ENCODE data around the gene TJAP1. TPM values are rescaled to one million over a fixed set of nuclear protein-coding genes. Genes with fewer than 3 reads are reported as not detected.
"Not testable (repeated sequence)": the region's sequence is repeated elsewhere in the genome, so short reads cannot be mapped to it uniquely, and the experiment has no call there.

TJAP1 gene
- total and polyA plus RNA-seq, 5 donors from 2014 or later, result 5.5 to 36.3 (median 7.3) TPM

DNA sequence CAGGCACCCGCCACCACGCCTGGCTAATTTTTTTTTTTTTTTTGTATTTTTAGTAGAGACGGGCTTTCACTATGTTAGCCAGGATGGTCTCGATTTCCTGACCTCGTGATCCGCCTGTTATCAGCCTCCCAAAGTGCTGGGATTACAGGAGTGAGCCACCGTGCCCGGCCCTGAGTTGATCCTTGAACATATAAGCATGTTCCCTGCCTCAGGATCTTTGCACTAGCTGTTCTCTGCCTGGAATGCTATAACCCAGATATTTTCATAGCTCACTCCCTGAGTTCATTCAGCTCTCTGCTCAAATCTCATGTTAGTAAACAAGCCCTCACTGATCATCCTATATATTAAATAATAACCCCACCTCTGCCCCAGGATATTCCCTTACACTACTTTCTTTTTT, 13.0 kb upstream of the TJAP1 start:
- H3K36me3 Mint-ChIP-seq, result no peaks in the 10 kb centered on the region
- ATAC-seq (ENCODE audit: low read depth in 2 of 2) (no peak), DNase-seq (no peak)
- peak overlapping the region in 1 of 4 donors; percentile 39 for H3K4me3 Mint-ChIP-seq
- Histone ChIP-seq H3K27me3 (ENCODE audit: control insufficient read depth, insufficient read depth, low read length) (peaks cover 13% of the 10 kb centered on the region), H3K4me1 (ENCODE audit: control insufficient read depth, insufficient read depth, low read length, poor library complexity, severe bottlenecking) (no peaks in the 10 kb centered on the region), H3K36me3 (ENCODE audit: control insufficient read depth, insufficient read depth, low read length) (no peaks in the 10 kb centered on the region), H3K27ac (ENCODE audit: insufficient read depth, low read length, poor library complexity, severe bottlenecking) (no peak overlapping the region), H3K9me3 (ENCODE audit: control insufficient read depth in 2 of 2, low read length in 2 of 2) (no peaks in the 10 kb centered on the region), H3K4me3 (ENCODE audit: low read depth, low read length) (no peak overlapping the region)
- H3K27ac Mint-ChIP-seq, result peak overlapping the region in 1 of 3 donors; percentile 15
- H3K27me3 Mint-ChIP-seq, result peaks cover 32% of the 10 kb centered on the region
- no peaks in the 10 kb centered on the region for H3K4me1 Mint-ChIP-seq
- no peaks in the 10 kb centered on the region for H3K9me3 Mint-ChIP-seq

GRCh38 chr6:43465948-43466347, 11.4 kb upstream of the TJAP1 start:
- no peak overlapping the region for H3K4me3 ChIP-seq (ENCODE audit: low read depth, low read length)
- DNase-seq, result no peak
- Mint-ChIP-seq H3K27ac (no peak overlapping the region), H3K4me1 (no peaks in the 10 kb centered on the region), H3K27me3 (peaks cover 25% of the 10 kb centered on the region), H3K36me3 (no peaks in the 10 kb centered on the region), H3K4me3 (no peak overlapping the region), H3K9me3 (peaks cover 0 to 1% (median 0%) of the 10 kb centered on the region in 7 donors)
- H3K4me1 ChIP-seq (ENCODE audit: control insufficient read depth, insufficient read depth, low read length, poor library complexity, severe bottlenecking), result no peaks in the 10 kb centered on the region
- H3K9me3 ChIP-seq (ENCODE audit: control insufficient read depth in 2 of 2, low read length in 2 of 2), result no peaks in the 10 kb centered on the region
- no peaks in the 10 kb centered on the region for H3K36me3 ChIP-seq (ENCODE audit: control insufficient read depth, insufficient read depth, low read length)
- H3K27ac ChIP-seq (ENCODE audit: insufficient read depth, low read length, poor library complexity, severe bottlenecking), result no peak overlapping the region
- no peak for ATAC-seq (ENCODE audit: low read depth in 2 of 2)
- peaks cover 13% of the 10 kb centered on the region for H3K27me3 ChIP-seq (ENCODE audit: control insufficient read depth, insufficient read depth, low read length)

DNA sequence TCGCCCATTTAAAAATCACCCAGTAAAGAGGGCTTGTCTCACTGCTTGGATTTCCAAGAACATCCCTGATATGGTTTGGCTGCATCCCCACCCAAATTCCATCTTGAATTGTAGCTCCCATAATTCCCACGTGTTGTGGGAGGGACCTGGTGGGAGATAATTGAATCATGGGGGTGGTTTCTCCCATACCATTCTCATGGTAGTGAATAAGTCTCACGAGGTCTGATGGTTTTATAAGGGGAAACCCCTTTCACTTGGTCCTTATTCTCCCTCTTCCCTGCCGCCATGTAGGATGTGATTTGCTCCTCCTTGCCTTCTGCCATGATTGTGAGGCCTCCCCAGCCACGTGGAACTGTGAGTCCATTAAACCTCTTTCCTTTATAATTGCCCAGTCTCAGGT, 10.1 kb upstream of the TJAP1 start:
- not testable (repeated sequence) for H3K36me3 Mint-ChIP-seq; ATAC-seq (ENCODE audit: low read depth in 2 of 2); H3K27ac ChIP-seq (ENCODE audit: insufficient read depth, low read length, poor library complexity, severe bottlenecking); H3K4me3 Mint-ChIP-seq; H3K4me1 Mint-ChIP-seq; H3K27ac Mint-ChIP-seq; H3K9me3 Mint-ChIP-seq; H3K4me1 ChIP-seq (ENCODE audit: control insufficient read depth, insufficient read depth, low read length, poor library complexity, severe bottlenecking); DNase-seq; H3K4me3 ChIP-seq (ENCODE audit: low read depth, low read length); H3K36me3 ChIP-seq (ENCODE audit: control insufficient read depth, insufficient read depth, low read length); H3K9me3 ChIP-seq (ENCODE audit: control insufficient read depth in 2 of 2, low read length in 2 of 2)
- peaks cover 26% of the 10 kb centered on the region for H3K27me3 Mint-ChIP-seq
- H3K27me3 ChIP-seq (ENCODE audit: control insufficient read depth, insufficient read depth, low read length), result peaks cover 12% of the 10 kb centered on the region

DNA sequence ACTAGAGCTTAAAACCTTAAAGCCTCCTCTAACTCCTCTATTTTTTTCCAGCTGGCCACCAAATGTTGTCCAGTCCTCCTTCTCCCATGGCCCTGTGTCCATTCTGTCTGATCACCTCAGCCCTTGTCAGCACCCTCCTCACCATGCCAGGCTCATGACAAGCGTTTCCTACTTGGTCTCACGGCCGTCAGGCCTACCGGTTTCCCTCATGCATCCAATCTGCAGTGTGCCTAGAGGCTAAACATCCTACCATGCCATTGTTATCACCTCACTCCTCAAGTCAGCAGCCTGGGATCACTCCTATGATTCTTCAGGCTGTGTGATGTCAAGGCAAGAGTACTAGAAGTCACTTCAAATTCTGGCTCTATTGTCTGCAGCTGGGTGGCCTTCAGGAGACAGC, 9.6 kb upstream of the TJAP1 start:
- no peak for DNase-seq

GRCh38 chr6:43468240-43468639, 9.1 kb upstream of the TJAP1 start:
- Mint-ChIP-seq H3K4me3 (no peak overlapping the region), H3K36me3 (no peaks in the 10 kb centered on the region), H3K27me3 (peaks cover 25% of the 10 kb centered on the region), H3K9me3 (peaks cover 0 to 1% (median 0%) of the 10 kb centered on the region in 7 donors), H3K4me1 (no peaks in the 10 kb centered on the region), H3K27ac (no peak overlapping the region)
- no peak for DNase-seq
- Histone ChIP-seq H3K4me3 (ENCODE audit: low read depth, low read length) (no peak overlapping the region), H3K36me3 (ENCODE audit: control insufficient read depth, insufficient read depth, low read length) (no peaks in the 10 kb centered on the region), H3K4me1 (ENCODE audit: control insufficient read depth, insufficient read depth, low read length, poor library complexity, severe bottlenecking) (no peaks in the 10 kb centered on the region), H3K27me3 (ENCODE audit: control insufficient read depth, insufficient read depth, low read length) (peaks cover 5% of the 10 kb centered on the region), H3K27ac (ENCODE audit: insufficient read depth, low read length, poor library complexity, severe bottlenecking) (no peak overlapping the region), H3K9me3 (ENCODE audit: control insufficient read depth in 2 of 2, low read length in 2 of 2) (no peaks in the 10 kb centered on the region)
- ATAC-seq (ENCODE audit: low read depth in 2 of 2), result no peak

More for the DNA sequence above, 9.6 kb upstream of the TJAP1 start:
- peaks cover 8% of the 10 kb centered on the region for H3K27me3 ChIP-seq (ENCODE audit: control insufficient read depth, insufficient read depth, low read length)
- no peaks in the 10 kb centered on the region for H3K36me3 Mint-ChIP-seq
- peaks cover 25% of the 10 kb centered on the region for H3K27me3 Mint-ChIP-seq
- no peak overlapping the region for H3K4me3 ChIP-seq (ENCODE audit: low read depth, low read length)
- no peaks in the 10 kb centered on the region for H3K36me3 ChIP-seq (ENCODE audit: control insufficient read depth, insufficient read depth, low read length)
- no peak overlapping the region for H3K27ac Mint-ChIP-seq
- ATAC-seq (ENCODE audit: low read depth in 2 of 2), result no peak
- H3K4me3 Mint-ChIP-seq, result no peak overlapping the region
- no peaks in the 10 kb centered on the region for H3K4me1 ChIP-seq (ENCODE audit: control insufficient read depth, insufficient read depth, low read length, poor library complexity, severe bottlenecking)
- H3K4me1 Mint-ChIP-seq, result no peaks in the 10 kb centered on the region
- peaks cover 0 to 1% (median 0%) of the 10 kb centered on the region in 7 donors for H3K9me3 Mint-ChIP-seq
- H3K9me3 ChIP-seq (ENCODE audit: control insufficient read depth in 2 of 2, low read length in 2 of 2), result no peaks in the 10 kb centered on the region
- no peak overlapping the region for H3K27ac ChIP-seq (ENCODE audit: insufficient read depth, low read length, poor library complexity, severe bottlenecking)

DNA sequence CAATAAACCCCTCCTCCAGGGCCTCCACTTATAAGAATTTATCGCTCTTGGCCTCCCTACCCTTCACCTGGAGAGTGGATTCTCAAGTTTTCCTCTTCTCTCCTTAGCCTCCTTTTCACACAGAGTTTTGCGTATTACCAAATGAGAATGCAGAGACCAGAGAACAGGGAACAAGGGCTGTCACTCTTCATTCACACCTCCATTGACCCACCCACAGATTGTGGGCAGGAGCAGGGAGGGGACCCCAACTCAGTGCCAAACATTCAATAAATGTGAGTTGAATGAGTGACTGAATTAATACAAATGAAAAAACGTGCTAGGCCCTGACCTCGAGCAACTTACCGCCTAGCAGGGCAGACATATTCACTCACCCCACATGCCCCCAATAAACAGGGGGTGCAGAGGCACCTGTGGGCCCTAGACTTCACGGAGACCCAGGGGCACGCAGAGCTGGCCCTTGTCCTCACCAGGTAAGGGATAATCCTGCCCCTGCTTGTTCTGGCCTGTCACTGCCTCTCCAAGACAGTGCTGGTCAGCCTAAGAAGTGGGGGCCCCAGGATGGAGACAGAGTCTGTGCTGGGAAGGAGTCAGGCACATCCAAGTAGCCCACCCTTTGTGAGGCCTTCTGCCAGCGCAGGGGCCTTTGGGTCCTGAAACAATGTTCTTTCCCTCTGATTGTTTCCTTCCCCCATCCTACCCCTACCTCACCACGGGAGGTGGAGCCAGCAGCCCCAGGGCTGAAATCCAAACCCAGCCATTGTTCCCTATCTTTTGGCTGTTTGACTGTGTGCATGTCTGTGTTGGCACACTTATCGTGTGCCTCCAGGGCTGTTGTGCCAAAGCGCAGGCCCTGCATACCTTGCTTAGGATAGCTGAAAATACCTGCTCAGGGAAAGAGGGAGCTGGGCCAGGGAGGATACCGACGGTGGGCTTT, 8.4 kb upstream of the TJAP1 start:
- Mint-ChIP-seq H3K27ac (no peak overlapping the region), H3K9me3 (peaks cover 0 to 1% (median 0%) of the 10 kb centered on the region in 7 donors), H3K27me3 (peaks cover 29% of the 10 kb centered on the region), H3K4me3 (no peak overlapping the region), H3K4me1 (no peaks in the 10 kb centered on the region), H3K36me3 (no peaks in the 10 kb centered on the region)
- H3K4me1 ChIP-seq (ENCODE audit: control insufficient read depth, insufficient read depth, low read length, poor library complexity, severe bottlenecking), result no peaks in the 10 kb centered on the region
- peaks cover 5% of the 10 kb centered on the region for H3K27me3 ChIP-seq (ENCODE audit: control insufficient read depth, insufficient read depth, low read length)
- H3K36me3 ChIP-seq (ENCODE audit: control insufficient read depth, insufficient read depth, low read length), result no peaks in the 10 kb centered on the region
- no peak overlapping the region for H3K27ac ChIP-seq (ENCODE audit: insufficient read depth, low read length, poor library complexity, severe bottlenecking)
- ATAC-seq (ENCODE audit: low read depth in 2 of 2), result no peak
- no peaks in the 10 kb centered on the region for H3K9me3 ChIP-seq (ENCODE audit: control insufficient read depth in 2 of 2, low read length in 2 of 2)
- no peak overlapping the region for H3K4me3 ChIP-seq (ENCODE audit: low read depth, low read length)
- DNase-seq, result no peak

GRCh38 chr6:43469947-43470346, 7.4 kb upstream of the TJAP1 start:
- Mint-ChIP-seq H3K9me3 (peaks cover 0 to 1% (median 0%) of the 10 kb centered on the region in 7 donors), H3K27me3 (peaks cover 29% of the 10 kb centered on the region), H3K4me3 (no peak overlapping the region), H3K36me3 (no peaks in the 10 kb centered on the region), H3K4me1 (no peaks in the 10 kb centered on the region), H3K27ac (no peak overlapping the region)
- Histone ChIP-seq H3K4me1 (ENCODE audit: control insufficient read depth, insufficient read depth, low read length, poor library complexity, severe bottlenecking) (no peaks in the 10 kb centered on the region), H3K27ac (ENCODE audit: insufficient read depth, low read length, poor library complexity, severe bottlenecking) (no peak overlapping the region), H3K36me3 (ENCODE audit: control insufficient read depth, insufficient read depth, low read length) (no peaks in the 10 kb centered on the region), H3K27me3 (ENCODE audit: control insufficient read depth, insufficient read depth, low read length) (peaks cover 5% of the 10 kb centered on the region), H3K9me3 (ENCODE audit: control insufficient read depth in 2 of 2, low read length in 2 of 2) (no peaks in the 10 kb centered on the region), H3K4me3 (ENCODE audit: low read depth, low read length) (no peak overlapping the region)
- no peak for DNase-seq
- ATAC-seq (ENCODE audit: low read depth in 2 of 2), result no peak

DNA sequence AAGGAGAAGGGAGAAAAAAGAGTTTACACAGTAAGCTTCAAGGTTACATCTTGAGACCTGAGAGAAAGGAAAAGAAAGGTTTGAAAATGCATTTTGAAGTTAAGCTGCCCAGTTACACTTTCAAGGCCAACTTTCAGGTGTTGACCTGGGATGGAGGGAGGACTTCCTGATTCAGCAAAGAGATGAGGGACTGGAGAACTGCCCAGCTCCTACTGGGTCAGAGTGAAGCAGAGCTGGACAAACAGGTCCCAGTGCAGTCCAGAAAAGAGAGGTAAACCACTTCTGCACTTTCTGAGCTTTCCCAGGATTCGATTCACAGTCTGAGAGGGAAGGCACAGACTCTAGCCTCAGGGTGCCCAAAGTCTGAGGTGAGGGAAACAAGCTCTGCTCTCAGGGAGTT, 6.0 kb upstream of the TJAP1 start:
- Mint-ChIP-seq H3K36me3 (no peaks in the 10 kb centered on the region), H3K9me3 (peaks cover 0 to 1% (median 0%) of the 10 kb centered on the region in 7 donors), H3K27me3 (peaks cover 18% of the 10 kb centered on the region), H3K27ac (no peak overlapping the region), H3K4me1 (no peaks in the 10 kb centered on the region), H3K4me3 (peak overlapping the region in 2 of 4 donors; percentile 7 to 25)
- no peaks in the 10 kb centered on the region for H3K9me3 ChIP-seq (ENCODE audit: control insufficient read depth in 2 of 2, low read length in 2 of 2)
- H3K27me3 ChIP-seq (ENCODE audit: control insufficient read depth, insufficient read depth, low read length), result peaks cover 5% of the 10 kb centered on the region
- no peak overlapping the region for H3K27ac ChIP-seq (ENCODE audit: insufficient read depth, low read length, poor library complexity, severe bottlenecking)
- no peak overlapping the region for H3K4me3 ChIP-seq (ENCODE audit: low read depth, low read length)
- no peaks in the 10 kb centered on the region for H3K36me3 ChIP-seq (ENCODE audit: control insufficient read depth, insufficient read depth, low read length)
- DNase-seq (no peak), ATAC-seq (ENCODE audit: low read depth in 2 of 2) (no peak)
- no peaks in the 10 kb centered on the region for H3K4me1 ChIP-seq (ENCODE audit: control insufficient read depth, insufficient read depth, low read length, poor library complexity, severe bottlenecking)

Measured in CD4-positive, CD25-positive, alpha-beta regulatory T cell (primary cell).